Measurements from ENCODE around the gene ZSCAN29.

The ZSCAN29 gene

DNA sequence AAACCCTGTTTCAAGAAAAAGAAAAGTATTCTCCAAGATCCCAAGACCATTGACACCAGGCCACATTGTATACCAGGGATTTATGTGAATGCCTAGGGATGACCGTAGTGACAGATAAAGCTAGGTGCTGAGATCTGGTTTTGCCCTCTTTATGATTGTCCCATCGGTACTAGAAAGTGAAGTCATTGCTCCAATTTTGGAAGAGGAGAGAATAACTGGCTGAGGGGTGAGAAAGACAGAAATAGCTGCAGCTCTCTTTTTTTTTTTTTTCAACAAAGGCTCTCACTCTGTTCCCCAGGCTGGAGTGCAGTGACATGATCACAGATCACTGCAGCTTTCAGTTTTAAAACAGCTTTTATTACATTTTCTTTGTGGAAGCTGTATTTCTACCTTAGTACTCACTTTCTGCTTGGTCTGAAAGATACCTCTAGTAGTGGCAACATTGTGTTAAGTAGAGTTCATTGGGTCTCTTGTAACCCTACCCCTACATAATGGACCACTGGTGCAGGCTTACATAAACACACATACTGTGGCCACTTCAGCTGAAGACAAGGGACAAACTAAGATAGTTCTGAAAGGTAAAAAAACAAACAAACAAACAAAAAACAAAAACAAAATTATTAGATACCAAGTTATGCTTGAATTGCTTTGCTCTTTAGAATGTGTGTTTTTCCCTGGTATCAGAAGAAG is 18.0 kb downstream of the ZSCAN29 start:
- no peak for FAIRE-seq

DNA sequence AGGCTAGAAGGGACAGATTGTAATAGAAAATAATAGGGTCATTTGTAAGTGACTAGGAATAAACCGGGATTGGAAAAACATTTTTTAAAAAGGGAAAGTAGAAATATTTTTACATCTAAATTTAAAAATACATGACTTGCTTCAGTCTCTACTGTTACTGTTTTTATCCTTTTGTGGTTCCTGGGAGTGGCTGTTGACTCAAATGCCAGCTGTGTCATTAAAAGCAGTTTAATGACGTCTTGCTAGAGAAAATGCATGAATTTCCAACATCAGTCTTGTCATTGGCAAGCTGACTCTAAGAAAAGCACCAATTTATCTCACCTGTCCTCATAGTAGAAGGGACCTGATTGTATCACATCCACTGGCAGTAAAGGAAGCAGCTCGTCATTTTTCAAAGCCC is 23.7 kb downstream of the ZSCAN29 start:
- FAIRE-seq: no peak
- DNase-seq (ENCODE audit: insufficient read length, low spot score): no peak

More for the DNA sequence above, 18.0 kb downstream of the ZSCAN29 start:
- no peak for DNase-seq (ENCODE audit: insufficient read length, low spot score)

DNA sequence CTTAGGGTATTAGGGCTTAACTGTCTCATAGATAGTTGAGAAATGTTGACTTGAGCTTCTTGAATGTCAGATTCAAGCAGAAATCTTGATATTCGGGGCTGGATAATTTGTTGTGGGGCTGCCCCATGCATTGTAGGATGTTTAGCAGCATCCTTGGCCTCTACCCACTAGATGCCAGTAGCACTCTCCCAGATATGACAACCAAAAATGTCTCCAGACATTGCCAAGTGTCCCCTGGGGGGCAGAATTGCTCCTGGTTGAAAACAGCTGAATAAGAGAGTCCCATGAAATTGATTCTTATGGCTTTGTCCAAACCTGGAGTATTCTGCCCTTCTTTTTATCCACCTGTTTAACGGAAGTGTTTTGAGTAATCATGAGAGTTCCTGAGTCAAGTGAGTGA is 24.5 kb downstream of the ZSCAN29 start:
- no peak for DNase-seq (ENCODE audit: insufficient read length, low spot score)
- FAIRE-seq: peak; percentile 33

DNA sequence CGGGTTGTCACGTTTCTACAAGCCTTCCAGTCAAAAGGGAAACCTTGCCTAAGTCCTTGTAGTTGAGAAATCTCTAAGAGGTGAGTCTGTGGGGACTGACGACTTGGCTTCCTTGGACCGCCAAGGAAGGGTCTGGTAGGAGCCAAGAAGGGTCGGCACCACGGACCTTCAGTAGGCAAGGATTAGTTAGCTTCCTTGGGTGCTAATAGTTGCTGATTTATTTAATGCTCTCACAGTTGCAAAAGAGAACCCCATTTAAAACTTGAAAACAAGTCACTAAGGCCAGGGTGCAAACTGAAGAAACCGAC is 40.1 kb downstream of the ZSCAN29 start:
- DNase-seq (ENCODE audit: insufficient read length, low spot score) (peak; percentile 13), FAIRE-seq (no peak)

DNA sequence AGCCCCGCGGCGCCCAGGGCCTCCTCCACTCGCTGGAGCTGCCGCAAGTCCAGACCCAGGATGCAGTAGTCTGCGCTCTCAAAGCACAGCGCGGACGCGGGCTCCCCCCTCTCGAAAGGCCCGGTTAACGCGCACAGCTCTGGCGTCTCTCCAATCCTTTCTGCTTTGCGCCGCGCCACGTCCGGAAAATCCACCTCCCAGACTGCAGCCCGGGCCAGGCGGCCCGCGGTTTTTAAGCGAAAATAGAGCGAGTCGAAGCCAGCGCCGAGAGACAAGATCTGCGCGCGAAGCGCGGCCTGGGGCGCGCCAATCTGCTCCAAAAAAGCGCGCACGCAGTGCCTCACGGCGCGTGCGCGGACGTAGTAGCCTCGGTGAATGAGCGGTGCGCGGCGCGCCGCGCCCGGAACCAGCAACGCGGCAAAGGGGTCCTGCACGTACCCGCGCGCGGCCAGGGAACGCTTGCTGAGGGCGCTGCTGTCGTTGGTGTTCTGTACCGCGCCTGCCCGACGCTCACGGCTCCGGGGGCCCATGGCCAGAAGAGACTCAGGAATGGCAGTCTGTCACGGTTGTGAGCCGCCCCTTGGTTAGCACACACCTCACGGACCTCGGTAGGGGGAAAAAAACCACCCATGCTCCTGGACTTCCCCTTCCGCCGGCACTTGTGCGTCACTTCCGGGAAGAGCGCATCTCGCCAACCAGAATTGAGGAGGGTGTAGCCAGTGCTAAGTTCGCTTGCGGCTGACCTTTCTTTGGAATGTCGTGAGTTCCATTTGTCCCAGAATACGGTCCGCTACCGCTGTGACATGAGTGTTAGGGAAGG is 40.7 kb downstream of the ZSCAN29 start, which contains the start of gene LCMT2:
TSS of gene LCMT2 (minus strand) at position 614 of the 820 bp plus-strand sequence. CDS start at position 530, 84 bp downstream.
- peak; percentile 98 for FAIRE-seq
- DNase-seq (ENCODE audit: insufficient read length, low spot score): peak; percentile 78

DNA sequence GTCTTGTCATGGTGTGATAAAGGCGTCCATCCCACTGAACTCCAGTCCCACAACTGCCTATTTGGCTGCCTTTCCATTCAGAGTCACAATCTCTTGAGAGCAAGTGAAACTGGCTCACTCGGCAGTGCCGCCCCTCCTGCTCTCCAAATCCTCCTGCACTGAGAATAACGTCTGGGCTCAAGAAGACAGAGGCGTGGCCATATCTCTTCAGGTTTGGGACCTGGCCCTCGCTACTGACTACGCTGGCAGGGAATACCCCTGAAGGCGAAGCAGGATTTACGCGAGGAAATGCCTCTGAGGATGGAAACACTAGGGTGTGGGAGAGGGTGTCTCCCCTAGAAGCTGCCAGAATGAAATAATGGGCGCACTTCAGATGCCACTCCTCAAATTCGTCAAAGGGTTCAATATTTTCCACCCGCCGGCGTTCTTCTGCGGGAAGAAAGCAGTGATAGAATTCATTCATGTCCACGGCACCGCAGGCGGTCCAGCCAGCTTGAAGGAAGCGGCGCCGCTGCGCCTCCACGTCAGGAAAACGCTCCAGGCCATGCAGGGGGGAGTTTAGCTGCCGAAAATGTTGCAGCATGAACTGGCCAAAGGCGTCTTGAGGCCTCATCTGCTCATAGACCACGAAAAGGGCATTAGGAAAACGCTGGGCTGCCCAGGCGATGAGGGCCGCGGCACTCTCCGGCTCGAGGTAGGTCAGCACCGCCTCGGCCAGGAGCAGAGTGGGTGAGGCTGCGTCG is 41.5 kb downstream of the ZSCAN29 start:
- FAIRE-seq (no peak), DNase-seq (ENCODE audit: insufficient read length, low spot score) (no peak)

DNA sequence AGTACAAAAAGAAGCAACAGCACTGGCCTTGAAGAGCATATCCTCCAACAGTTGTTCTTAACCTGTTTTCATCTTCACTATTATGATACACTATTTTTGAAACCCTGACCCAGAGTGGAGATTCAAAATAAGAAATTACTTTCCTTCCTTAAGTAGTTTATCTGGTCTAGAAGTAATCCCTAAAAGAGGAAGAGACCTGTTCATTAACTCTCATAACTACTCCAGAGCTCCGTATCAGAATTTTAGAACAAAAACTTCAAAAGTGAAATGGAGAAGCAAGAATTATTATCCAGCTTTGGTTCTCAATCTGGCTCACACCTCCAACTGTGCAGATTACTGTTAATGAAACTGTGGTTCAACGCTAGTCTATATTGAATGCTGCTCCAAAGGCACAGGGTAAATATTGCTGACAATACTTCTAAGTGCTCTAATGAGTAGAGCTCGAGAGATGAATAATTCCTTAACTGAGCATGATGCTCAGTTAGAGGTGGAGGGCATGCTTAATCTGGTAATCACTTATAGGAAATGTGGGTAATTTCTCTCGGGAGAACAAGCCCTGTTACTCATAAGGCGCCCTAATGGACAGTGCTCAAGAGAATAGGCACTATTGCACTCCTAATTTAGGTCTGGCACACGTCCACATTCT is 45.7 kb downstream of the ZSCAN29 start:
- DNase-seq (ENCODE audit: insufficient read length, low spot score) (no peak), FAIRE-seq (no peak)

DNA sequence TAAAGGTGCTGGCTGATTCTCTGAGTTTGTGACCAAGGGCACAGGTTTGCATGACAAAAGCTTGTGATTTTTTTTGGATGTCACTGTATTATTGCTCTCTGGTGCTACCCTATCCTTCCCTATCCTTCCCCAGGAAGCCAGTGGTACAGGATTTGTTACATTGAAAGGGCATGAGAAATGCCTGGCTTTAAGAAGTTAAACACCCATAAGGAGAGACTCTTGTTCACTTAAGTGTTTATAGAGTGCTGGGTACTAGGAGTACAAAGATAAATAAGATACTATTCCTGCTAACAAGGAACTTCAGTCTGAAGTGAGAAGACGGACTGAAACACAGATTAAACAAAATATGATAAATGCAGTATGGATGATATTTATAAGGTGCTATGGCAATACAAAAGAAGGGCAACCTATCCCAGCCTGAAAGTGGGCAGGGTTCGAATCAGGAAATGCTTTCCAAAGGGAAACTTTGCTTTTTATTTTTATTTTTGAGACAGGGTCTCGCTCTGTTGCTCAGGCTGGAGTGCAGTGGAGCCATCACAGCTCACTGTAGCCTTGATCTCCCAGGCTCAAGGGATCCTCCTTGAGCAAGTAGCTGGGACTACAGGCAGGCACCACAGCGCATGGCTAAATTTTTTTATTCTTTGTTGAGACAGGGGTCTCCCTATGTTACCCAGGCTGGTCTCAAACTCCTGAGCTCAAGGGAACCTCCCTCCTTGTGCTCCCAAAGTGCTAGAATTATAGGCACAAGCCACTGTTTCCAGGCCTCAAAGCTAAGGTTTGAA is 51.7 kb downstream of the ZSCAN29 start:
- FAIRE-seq: no peak
- DNase-seq (ENCODE audit: insufficient read length, low spot score): no peak

DNA sequence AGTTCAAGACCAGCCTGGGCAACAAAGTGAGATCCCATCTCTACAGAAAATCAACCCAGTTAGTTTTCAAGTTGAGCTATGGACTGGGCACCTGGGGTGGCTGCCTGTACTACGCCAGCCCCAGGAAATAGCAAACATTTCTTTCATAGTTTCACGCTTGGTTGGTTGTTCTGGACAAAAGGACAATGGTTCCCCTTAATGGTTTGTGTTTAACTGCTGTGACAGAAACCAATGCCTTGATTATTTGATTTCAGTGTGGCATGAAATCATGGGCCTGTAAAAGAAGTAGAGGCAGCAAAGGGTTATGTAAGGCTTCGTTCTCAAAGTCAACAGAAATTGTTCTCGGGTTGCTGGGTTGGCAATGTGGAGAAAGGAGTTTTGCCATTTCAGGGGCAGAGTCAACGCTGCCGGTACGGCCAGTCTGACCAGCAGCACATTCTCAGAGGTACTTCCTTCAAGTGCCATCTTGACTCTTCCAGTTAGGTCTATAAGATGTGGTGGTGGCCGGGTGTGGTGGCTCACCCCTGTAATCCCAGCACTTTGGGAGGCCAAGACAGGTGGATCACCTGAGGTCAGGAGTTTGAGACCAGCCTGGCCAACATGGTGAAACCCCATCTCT is 53.2 kb downstream of the ZSCAN29 start:
- no peak for FAIRE-seq
- DNase-seq (ENCODE audit: insufficient read length, low spot score): no peak

DNA sequence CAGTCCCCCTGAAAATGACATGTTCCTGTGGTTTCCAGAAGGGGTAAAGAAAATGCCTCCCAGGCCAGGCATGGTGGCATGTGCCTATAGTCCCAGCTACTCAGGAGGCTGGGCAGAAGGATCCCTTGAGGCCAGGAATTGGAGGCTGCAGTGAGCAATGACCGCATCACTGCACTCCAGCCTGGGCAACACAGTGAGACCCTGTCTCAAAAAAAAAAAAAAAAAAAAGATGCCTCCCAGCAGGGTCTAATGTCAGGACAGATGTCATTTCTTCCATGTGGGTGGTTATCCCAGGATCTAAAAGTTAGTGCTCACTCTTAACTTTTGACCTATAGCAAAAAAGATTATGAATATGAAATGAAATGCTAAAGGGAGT is 53.9 kb downstream of the ZSCAN29 start:
- DNase-seq (ENCODE audit: insufficient read length, low spot score): no peak
- no peak for FAIRE-seq

DNA sequence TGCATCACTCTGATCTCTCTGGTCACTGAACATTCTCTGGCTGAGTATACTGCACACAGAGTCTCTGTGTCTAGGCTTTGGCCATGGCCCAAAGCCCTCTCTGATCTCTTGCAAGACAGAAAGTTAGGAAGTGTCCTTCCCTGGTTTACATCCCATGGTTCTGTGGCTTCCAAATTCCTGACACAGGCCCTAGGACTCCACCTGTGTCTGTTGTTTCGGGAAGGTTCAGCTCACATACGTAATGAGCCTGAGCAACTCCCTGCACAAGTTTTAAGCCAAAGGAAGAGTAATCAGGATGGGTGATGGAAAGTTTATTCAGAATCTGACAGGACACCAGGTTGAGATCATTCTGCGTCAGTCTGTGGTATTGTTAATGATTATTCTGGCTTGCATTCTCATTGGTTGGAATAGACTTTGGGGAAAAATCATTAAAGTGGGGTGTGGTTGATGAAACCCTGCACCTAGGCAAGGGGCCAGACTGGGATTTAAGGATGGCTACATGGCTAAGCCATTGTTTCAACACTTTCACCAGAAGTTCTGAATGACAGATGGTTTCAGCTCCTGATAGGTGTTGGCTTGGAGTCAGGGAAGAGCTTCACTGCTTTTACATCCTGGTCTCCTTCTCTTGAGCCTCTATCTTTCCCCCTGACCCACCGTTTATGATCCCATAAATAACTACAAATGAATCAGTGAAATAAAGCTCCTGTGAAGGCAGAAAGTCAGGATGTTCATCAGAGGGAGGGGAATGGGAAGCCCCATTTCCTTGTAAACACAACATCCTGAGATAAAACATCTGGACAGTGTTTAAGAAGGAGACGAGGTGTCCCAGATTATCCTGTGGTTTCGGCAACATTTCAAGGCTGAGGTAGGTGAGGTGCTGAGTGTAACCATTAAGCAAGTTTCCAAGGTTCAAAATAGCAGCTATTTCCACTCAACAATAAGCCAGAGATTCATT is 54.5 kb downstream of the ZSCAN29 start:
- FAIRE-seq (no peak), DNase-seq (ENCODE audit: insufficient read length, low spot score) (no peak)

DNA sequence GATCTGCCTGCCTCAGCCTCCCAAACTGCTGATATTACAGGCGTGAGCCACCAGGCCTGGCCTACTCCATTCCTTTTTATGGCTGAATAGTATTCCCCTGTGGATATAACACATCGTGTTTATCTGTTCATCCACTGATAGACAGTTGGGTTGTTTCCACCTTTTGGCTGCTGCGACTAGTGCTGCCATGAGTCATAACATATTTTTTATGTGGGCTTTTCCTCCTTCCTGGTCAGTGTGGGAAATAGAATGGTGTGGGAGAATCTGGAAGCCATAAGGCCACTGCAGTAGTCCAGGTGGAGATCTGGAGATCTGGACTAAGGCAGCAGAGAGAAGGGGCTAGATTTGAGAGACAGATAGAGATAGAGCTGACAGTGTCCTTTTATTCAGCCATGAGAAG is 56.7 kb downstream of the ZSCAN29 start:
- no peak for FAIRE-seq
- DNase-seq (ENCODE audit: insufficient read length, low spot score): no peak

DNA sequence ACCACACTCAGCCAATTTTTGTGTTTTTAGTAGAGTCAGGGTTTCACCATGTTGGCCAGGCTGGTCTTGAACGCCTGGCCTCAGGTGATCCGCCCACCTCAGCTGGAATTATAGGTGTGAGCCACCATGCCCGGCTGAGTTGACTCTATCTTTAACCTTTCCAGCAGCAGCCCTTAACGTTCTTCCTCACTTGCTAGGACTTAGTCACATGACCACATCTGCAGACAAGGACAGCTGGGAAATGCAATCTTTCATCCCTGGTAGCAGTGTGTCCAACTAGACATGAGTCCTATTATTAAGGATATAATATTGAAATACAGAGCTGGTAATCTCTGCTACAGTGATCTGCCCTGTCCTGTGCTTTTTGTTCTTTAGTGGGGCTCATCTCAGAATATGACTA is 58.5 kb downstream of the ZSCAN29 start:
- no peak for DNase-seq (ENCODE audit: insufficient read length, low spot score)
- FAIRE-seq: no peak
